ENCODE results near the gene HECW1. TPM values are rescaled to one million over a fixed set of nuclear protein-coding genes. Genes with fewer than 3 reads are reported as not detected.

HECW1 gene
- total RNA-seq, 1 donor from 2014 or later: not detected

DNA sequence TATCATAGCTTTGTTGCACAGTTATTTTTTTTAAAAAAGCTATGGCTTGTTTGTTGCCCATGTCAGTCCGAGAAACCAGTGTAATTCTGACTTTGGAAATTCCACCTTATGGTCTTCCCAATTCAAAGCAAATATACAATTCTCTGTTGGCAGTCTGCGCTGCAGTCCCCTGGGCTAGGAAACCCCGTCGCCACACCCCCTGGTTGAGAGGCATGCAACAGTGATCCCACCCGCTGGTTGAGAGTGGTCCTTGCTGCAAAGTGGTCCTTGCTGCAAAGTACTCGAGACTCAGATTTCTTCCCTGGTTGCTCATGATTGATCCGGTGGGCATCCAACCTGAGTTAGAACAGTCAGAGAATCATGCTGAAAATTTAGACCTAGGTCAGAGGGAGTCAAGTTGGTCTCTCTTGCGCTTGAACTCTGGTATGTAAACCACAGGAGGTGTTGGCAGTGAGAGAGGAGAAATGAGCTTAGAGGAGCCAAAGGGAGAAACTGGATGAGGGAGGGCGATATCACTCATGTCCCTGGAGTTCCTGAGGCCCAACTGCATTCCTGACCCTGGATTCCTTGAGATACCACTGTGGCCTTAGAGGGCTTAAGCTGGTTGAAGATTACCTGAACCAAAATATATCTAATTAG is 425.4 kb downstream of the HECW1 start:
- peak; percentile 32 for DNase-seq (ENCODE audit: low read depth)
- TF ChIP-seq, protein P1, sequence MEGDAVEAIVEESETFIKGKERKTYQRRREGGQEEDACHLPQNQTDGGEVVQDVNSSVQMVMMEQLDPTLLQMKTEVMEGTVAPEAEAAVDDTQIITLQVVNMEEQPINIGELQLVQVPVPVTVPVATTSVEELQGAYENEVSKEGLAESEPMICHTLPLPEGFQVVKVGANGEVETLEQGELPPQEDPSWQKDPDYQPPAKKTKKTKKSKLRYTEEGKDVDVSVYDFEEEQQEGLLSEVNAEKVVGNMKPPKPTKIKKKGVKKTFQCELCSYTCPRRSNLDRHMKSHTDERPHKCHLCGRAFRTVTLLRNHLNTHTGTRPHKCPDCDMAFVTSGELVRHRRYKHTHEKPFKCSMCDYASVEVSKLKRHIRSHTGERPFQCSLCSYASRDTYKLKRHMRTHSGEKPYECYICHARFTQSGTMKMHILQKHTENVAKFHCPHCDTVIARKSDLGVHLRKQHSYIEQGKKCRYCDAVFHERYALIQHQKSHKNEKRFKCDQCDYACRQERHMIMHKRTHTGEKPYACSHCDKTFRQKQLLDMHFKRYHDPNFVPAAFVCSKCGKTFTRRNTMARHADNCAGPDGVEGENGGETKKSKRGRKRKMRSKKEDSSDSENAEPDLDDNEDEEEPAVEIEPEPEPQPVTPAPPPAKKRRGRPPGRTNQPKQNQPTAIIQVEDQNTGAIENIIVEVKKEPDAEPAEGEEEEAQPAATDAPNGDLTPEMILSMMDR (conservative IDR thresholded peaks at IDR 0.05; ENCODE audit: low read depth, low read length): no peak
- no peak overlapping the region for H3K4me3 ChIP-seq (ENCODE audit: low read depth, low read length)

DNA sequence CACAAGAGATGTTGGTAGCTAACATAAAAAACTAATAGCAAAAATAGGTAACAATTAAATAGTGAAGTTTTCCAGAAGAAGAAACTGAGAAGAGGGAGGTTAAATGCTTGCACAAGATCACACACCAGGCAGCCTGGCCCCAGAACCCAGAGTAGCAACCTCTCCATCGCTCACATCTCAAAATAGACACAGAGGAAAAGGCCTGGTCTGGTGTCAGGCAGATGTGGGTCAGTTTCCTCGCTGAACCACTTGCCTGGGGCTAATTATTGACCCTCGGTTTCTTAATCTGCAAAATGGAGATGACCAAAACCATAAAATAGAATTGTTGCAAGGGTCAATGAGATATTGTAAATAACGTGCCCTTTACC is 425.9 kb downstream of the HECW1 start:
- DNase-seq (ENCODE audit: low read depth): no peak
- TF ChIP-seq, protein P1 (conservative IDR thresholded peaks at IDR 0.05; ENCODE audit: low read depth, low read length): no peak
- no peak overlapping the region for H3K4me3 ChIP-seq (ENCODE audit: low read depth, low read length)

DNA sequence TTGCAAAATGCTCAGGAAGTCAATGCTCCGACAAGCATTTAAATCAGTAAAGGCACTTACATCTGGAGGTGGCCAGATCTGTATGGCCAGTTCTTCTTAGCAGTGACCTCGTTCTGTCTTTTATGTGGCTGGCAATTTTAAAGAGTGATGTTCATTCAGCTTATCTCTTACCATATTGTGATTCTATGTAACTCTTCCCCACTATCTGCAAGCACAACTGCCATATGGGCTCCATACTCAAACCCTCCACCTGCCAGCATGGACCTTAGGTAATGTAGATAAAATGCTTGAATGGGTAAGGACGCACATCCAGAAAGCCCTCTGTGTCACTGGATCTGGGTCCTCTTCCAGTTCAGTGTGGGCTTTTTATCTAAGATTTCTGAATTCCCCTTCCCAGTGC is 428.0 kb downstream of the HECW1 start:
- TF ChIP-seq, protein P1 (conservative IDR thresholded peaks at IDR 0.05; ENCODE audit: low read depth, low read length): no peak
- no peak overlapping the region for H3K4me3 ChIP-seq (ENCODE audit: low read depth, low read length)
- no peak for DNase-seq (ENCODE audit: low read depth)

DNA sequence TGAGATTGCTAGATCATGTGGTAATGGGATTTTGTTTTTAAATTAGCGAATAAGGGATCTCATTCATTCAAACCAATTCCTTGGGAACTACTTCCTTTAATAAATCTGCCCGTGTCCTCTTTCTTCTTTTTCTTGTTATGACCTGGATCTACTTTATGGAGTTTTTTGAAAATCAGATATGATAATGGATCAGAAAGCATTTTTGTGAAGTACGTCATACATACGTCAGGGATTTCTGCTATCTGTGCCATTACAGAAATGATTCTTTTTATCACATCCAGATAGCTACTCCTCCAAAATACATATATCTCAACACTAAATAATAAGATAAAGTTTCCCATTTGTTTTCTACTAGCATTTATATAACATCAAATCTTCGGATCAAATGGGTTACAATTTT is 430.3 kb downstream of the HECW1 start:
- no peak for DNase-seq (ENCODE audit: low read depth)
- TF ChIP-seq, protein P1 (conservative IDR thresholded peaks at IDR 0.05; ENCODE audit: low read depth, low read length): no peak
- H3K4me3 ChIP-seq (ENCODE audit: low read depth, low read length): no peak overlapping the region

DNA sequence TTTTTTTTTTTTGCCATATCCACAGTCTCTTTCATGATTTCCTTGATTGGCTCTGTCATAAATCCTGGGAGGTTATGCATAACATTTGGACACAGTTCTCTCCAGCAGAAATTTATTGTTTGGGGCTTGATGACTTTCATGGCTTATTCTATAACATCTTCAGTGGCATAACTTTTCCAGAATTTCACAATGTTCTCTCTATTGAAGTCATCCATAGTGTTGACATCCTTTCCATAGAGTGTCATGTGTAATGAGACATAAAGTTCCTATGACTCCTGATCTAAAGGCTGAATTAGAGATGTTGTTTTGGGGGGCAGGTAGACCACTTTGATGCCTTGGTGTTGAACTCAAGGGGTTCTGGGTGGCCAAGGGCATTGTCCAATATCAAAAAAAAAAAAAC is 433.8 kb downstream of the HECW1 start:
- no peak overlapping the region for H3K4me3 ChIP-seq (ENCODE audit: low read depth, low read length)
- DNase-seq (ENCODE audit: low read depth): no peak
- TF ChIP-seq, protein P1 (conservative IDR thresholded peaks at IDR 0.05; ENCODE audit: low read depth, low read length): no peak

DNA sequence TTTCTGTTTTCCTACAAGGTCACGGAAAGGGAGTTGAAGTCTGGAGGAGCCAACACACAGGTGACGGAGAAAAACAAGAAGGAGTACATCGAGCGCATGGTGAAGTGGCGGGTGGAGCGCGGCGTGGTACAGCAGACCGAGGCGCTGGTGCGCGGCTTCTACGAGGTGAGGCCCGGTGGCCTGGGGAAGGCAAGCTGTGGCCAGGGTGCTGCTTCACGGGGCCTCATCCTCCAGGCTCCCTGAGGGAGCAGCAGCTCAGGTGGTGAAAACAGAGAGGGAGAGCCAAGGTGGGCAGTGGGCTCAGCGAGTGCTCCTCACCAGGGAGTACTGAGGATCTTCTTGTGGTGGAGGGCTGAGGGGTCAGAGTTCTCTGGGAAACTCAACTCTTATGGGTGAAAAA is 438.0 kb downstream of the HECW1 start:
- TF ChIP-seq, protein P1 (conservative IDR thresholded peaks at IDR 0.05; ENCODE audit: low read depth, low read length): no peak
- DNase-seq (ENCODE audit: low read depth): no peak

DNA sequence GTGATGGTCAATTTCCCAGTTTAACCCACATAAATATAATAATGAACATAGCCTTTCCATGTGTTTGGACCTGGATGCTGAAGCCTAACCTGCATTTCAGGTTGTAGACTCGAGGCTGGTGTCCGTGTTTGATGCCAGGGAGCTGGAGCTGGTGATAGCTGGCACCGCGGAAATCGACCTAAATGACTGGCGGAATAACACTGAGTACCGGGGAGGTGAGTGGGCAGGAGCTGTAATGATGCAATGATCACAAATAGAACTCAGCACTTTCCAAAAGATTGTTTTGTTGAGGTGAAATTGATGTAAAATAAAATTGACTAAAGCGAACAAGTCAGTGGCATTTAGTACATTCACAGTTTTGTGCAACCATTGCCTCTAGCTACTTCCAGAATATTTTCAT is 439.7 kb downstream of the HECW1 start:
- H3K4me3 ChIP-seq (ENCODE audit: low read depth, low read length): no peak overlapping the region
- TF ChIP-seq, protein P1 (conservative IDR thresholded peaks at IDR 0.05; ENCODE audit: low read depth, low read length): no peak
- DNase-seq (ENCODE audit: low read depth): no peak

More for the DNA sequence above, 438.0 kb downstream of the HECW1 start:
- H3K4me3 ChIP-seq (ENCODE audit: low read depth, low read length): no peak overlapping the region

Data from epithelial cell of proximal tubule (primary cell).